ENCODE data around the gene CPXM1. TPM values are rescaled to one million over a fixed set of nuclear protein-coding genes. Genes with fewer than 3 reads are reported as not detected.

The CPXM1 gene
- total and polyA plus RNA-seq, 2 donors (not counting 3 experiments of a cell fraction or from before 2014, with no cell fraction given): 18.9 to 20.3 TPM

DNA sequence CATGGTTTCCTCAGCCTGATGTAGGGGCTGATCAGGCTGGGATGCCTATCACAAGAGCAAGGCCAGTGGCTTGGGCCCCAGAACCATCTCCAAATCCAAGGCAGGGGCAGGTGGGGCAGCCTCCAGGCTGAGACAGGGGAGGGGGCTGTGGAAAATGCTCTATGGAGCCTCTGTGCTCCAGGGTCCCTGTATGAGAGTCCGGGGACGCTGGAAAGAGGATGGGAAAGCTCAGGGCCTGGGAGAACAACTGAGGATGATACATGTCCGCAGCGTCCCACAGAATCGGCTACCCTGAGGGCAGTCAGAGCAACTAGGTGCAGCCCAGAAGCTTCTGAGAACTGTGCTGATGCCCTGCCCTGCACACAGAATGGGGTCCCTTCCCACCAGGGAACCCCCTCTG is 43.4 kb downstream of the CPXM1 start:
- Histone ChIP-seq H3K36me3 (ENCODE audit: control insufficient read depth in 2 of 2, extremely low read depth in 1 of 2, insufficient read depth in 2 of 2, low read length in 2 of 2) (no peaks in the 10 kb centered on the region), H3K27ac (ENCODE audit: insufficient read depth, low read depth, low read length) (no peak overlapping the region), H2AFZ (ENCODE audit: low read depth, low read length) (no peak overlapping the region), H3K4me3 (replicated peaks in 1 of 3; ENCODE audit: insufficient read depth in 1 of 3, low read depth in 1 of 3, low read length in 3 of 3) (no peak overlapping the region), H3K9ac (replicated peaks; ENCODE audit: extremely low read depth, insufficient read depth, low read length) (no peak overlapping the region), H3K4me1 (ENCODE audit: control insufficient read depth, extremely low read depth, insufficient read depth, low read length) (peaks cover 10% of the 10 kb centered on the region), H4K20me1 (replicated peaks; ENCODE audit: control insufficient read depth, extremely low read depth, insufficient read depth, low read length) (no peaks in the 10 kb centered on the region), H3K9me3 (replicated peaks; ENCODE audit: control insufficient read depth, insufficient read depth, low read length) (no peaks in the 10 kb centered on the region), H3K27me3 (ENCODE audit: control insufficient read depth in 2 of 2, insufficient read depth in 2 of 2, low read length in 2 of 2) (peaks cover 25 to 31% of the 10 kb centered on the region in 2 experiments), H3K79me2 (ENCODE audit: control insufficient read depth, insufficient read depth, low read length) (no peaks in the 10 kb centered on the region), H3K4me2 (ENCODE audit: insufficient read depth, low read length) (no peak overlapping the region), H3K9me1 (replicated peaks; ENCODE audit: control insufficient read depth, extremely low read depth, insufficient read depth, low read length) (no peaks in the 10 kb centered on the region)
- FAIRE-seq (no peak), DNase-seq (ENCODE audit: low read depth, low spot score) (no peak)
- dilution Hi-C loops (cut with MboI; ENCODE audit: extremely low pct_ligation_motif_present, low sequenced_read_pairs): no loop called here
- intact Hi-C loops (cut with micrococcal nuclease): no loop called here
- no TSS peak for BruUV-seq (replicated peaks)
- CTCF ChIA-PET: interaction anchor here (1.1 to 10.0 kb wide), 2 partner anchors 68 to 93 kb away, joined by 3 to 171 read pairs; no protein-coding TSS in a partner anchor
- POLR2A ChIA-PET: no interaction called here
- TF ChIP-seq, protein P1, sequence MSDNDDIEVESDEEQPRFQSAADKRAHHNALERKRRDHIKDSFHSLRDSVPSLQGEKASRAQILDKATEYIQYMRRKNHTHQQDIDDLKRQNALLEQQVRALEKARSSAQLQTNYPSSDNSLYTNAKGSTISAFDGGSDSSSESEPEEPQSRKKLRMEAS (IDR thresholded peaks at IDR 0.05; ENCODE audit: insufficient read depth, insufficient read length): no peak
- TF ChIP-seq MYC (IDR thresholded peaks at IDR 0.05; ENCODE audit: low read depth, low read length): no peak
- TF ChIP-seq, protein P2, sequence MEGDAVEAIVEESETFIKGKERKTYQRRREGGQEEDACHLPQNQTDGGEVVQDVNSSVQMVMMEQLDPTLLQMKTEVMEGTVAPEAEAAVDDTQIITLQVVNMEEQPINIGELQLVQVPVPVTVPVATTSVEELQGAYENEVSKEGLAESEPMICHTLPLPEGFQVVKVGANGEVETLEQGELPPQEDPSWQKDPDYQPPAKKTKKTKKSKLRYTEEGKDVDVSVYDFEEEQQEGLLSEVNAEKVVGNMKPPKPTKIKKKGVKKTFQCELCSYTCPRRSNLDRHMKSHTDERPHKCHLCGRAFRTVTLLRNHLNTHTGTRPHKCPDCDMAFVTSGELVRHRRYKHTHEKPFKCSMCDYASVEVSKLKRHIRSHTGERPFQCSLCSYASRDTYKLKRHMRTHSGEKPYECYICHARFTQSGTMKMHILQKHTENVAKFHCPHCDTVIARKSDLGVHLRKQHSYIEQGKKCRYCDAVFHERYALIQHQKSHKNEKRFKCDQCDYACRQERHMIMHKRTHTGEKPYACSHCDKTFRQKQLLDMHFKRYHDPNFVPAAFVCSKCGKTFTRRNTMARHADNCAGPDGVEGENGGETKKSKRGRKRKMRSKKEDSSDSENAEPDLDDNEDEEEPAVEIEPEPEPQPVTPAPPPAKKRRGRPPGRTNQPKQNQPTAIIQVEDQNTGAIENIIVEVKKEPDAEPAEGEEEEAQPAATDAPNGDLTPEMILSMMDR (IDR thresholded peaks at IDR 0.05; ENCODE audit: extremely low read depth in 1 of 2, insufficient read depth in 1 of 2, low read depth in 1 of 2, low read length in 2 of 2): no peak
- TF ChIP-seq GATA2 (IDR thresholded peaks at IDR 0.05; ENCODE audit: insufficient read depth, insufficient read length, low read depth, low read length): no peak
- TF ChIP-seq POLR2A (IDR thresholded peaks at IDR 0.05; ENCODE audit: low read depth, low read length): no peak
- TF ChIP-seq EZH2 (IDR thresholded peaks at IDR 0.05; ENCODE audit: borderline replicate concordance, low read depth, low read length, severe bottlenecking): no peak
- TF ChIP-seq FOS (IDR thresholded peaks at IDR 0.05; ENCODE audit: borderline replicate concordance, insufficient read depth, low read length): no peak
- no peak for TF ChIP-seq POLR2AphosphoS5 (IDR thresholded peaks at IDR 0.05; ENCODE audit: insufficient read depth, low read depth, low read length)
- TF ChIP-seq JUN (IDR thresholded peaks at IDR 0.05; ENCODE audit: borderline replicate concordance, insufficient read depth, insufficient read length, low read depth): no peak

Data from endothelial cell of umbilical vein (primary cell).